ENCODE results near the gene BIRC6. TPM values are rescaled to one million over a fixed set of nuclear protein-coding genes. Genes with fewer than 3 reads are reported as not detected.

Gene BIRC6
- total and polyA plus RNA-seq, 2 of the 8 experiments (the other 6 are each of a cell fraction or from before 2014, with no cell fraction given) = 32.5 to 69.5 TPM

- TF ChIP-seq GTF2F1 (IDR thresholded peaks at IDR 0.05; ENCODE audit: borderline replicate concordance, low read depth, low read length) = no peak
- TF ChIP-seq BACH1 (IDR thresholded peaks at IDR 0.05; ENCODE audit: low read length) = no peak
- no peak for TF ChIP-seq HDAC6 (IDR thresholded peaks at IDR 0.05; ENCODE audit: low read depth, low read length)
Measured at GRCh38 chr2:32484937-32485336, 128.1 kb downstream of the BIRC6 start (continued).

All from H1 (cell line).